Suppressor macrophage treated with lipopolysaccharide for 4 hours (primary cell): Measurements from ENCODE around the gene SLC6A20.

Experiments used
- DNase-seq: peaks from one replicate; pipeline ENCODE4 v3.0.0-alpha.2; 2020

Gene SLC6A20

DNA sequence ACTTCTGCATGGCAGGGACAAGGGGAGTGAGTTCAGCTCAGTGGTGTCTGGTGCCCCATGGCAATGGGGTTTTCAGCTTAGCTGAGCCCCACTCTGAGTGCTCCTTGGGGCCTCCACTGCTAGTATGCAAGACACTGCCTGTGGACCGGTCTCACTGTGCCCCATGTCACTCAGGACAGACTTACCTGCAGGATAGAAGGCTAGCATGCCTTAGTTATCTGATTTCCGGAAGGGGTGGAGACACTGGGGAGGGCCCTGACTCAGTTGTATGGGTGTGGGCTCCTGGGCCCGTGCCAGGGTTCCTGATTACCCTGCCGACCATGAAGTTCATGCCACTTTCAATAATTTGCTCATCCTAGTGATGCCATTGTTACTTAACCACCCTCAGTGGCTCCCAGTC, 4.3 kb upstream of the SLC6A20 start:
- no peak for DNase-seq

DNA sequence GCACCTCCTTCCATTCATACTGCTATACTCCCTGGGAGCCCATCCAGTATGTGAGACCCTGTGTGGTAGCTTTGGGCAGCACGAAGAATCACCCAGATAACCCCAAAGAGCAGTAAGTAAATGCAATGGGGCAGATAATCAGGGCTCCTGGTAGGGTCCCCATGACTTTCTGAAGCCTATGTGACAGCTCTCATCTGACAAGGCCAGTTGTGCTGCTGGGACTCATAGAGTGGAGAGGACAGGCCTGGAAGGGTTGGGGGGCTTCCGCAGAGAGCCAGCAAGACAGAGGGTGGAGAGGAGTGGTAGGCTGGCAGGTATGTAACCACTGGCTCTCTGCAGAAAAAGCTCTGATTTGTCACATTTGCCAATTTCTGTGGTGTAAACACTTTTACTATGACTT, 3.2 kb upstream of the SLC6A20 start:
- no peak for DNase-seq

DNA sequence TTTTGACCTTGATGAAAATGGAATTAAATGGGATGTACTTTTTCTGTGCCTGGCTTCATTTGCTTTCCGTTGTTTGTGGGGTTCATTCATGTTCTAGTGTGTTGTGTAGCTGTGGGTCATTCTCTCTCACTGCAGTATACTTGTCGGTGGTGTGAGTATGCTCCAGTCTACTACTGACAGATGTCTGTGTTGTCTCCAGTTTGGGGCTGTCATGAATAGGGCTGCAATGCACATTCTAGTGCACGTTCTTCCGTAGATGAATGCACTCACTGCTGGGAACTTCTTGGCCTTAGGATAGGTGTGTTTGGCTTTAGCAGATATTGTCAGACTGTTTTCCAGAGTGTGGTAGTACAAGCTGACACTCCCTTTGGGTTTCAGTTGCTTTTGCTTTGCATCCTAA, 1.7 kb upstream of the SLC6A20 start:
- no peak for DNase-seq

DNA sequence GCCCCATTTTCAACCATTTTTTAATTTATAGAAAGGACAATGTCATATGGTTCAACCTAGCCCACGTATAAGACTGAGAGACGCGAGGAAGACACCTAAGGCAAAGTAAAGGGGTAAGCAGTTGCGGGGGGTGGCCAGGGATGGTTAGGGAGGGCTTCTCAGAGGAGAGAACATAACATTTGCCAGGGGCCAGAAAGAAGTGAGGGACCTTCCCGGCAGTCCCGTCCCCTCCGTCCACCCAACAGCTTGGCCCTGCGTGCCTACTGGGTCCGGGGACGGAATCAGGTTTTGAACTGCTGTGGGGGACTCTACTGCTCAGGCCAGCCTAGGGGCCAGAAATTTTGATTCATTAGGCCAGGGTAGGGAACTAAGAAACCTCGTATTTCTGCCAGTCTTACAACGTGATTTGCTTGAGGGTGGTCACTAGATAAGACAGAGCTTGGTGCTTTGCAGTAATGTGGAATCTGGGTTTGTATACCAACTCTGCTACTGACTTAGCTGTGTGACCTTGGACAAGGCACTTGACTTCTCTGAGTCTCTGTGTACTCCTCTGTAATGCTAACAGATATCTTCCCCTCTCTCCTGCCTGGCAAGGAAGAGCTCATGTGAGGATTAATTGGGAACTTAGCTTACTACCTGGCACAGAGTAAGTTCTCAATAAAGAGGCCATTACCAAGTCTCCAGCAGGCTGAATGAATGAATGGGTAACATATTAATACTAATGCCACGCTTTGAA, 734 bp upstream of the SLC6A20 start:
- no peak for DNase-seq

DNA sequence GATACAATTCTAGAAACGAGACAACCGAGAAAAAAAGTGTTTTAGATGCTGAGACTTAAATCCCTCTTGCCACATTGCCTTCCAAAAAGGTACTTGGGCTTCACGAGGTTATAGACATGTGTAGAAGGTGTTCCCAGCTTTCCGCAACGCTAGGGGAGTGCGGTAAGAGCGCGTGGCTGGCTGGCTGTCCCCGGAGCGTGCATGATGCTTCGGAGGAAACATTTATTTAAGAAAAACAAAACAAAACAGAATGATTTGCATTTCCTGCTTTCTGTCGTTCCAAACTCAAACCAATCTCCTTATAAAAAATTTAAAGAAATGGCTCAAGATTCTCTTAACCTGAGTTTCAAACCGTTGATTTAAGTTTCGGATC, 841 bp downstream of the SLC6A20 start:
- DNase-seq, result no peak

DNA sequence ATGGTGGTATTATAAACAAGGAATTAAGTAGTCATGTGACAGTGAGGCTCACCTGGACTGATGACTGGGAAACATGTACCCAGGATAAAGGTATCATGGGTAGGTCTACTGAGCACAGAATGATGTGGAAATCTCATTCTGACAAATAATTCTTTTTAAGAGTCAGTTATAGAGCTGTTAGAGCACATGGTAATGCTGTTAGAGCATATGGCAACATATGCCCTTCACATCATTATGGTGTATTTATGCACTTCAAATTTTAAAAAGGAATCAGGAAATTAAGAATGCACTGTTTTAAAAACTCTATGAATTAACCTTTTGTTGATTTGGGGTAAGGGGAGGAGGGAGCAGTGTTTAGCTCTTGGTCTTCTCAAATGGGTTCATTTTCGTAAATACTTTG, 1.7 kb downstream of the SLC6A20 start:
- no peak for DNase-seq

DNA sequence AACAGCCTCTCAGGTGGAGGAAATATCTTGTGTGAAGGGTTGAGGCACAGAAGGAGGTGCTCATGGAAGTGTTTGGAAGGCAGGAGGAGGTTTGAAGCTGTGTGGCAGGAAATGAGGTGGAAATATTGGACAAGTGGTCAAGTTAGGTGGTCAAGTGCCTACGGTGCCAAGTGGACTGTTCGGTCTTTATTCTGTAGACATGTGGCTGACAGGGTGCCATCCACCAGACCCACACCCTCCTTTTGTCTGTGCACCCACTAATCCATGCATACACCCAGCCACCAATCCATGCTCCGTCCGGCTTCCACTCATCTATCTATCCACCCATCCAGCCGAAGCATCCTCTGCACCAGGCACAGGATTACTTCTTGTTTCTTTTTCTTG, 2.2 kb downstream of the SLC6A20 start:
- no peak for DNase-seq

DNA sequence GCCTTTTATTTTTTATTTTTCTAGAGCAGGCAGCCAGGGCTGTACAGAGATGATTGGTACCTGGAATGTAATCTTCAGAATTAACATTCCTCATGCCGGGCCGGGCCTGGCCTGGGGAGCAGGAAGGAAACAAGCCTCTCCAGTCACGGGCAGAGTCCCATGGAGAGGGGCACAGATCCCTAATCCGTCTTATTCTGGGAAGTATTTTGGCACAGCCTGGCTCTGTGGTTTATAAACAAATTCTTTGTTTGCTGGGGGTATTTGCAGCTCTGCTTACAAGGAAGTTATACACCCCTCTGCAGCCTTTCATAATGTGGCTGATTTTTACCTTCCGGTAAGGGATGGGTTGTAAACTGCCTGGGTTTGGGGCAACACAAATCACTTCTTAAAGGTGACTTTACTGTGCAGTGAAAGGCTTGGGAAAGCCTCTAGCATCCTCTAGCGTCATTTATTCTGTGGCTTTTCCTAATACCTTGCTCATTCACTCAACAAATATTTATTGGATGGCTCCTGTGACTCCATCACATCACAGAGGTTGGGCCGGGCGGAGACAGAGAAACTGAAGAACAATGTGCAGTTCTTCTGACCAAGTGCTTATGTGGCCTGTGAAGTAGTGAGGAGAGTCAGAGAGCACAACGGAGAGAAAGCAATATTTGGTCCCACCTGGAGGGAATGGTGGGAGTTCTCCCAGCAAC, 2.7 kb downstream of the SLC6A20 start:
- no peak for DNase-seq

DNA sequence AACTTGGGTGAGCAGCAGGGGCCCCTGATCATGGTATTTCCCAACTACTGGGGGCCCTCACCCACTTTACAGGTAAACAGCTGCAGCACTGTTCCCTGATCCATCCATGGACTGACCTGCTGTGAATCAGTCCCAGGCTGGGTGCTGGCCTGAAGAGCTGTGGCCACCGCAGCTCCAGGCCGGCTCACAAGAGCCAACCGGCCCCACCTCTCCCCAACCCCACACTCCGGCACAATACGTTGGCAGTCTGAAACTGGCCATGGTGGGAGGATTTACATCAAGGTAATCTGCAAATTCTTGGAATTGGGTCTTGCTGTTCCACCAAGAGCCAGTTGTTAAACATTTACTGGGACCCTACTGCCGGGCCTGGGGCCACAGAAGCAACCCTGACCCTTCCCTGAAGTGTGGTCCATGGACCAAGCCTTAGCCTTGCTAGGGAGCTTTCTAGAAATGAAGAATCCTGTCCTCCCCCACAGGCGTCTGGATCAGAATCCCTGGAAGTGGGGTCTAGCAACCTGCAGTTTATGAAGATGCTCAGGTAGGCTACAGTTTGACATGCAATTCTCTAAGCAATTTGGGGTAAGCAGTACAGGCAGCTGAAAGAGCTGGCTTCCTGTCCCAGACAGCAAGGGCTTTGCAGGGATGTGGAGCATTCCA, 3.7 kb downstream of the SLC6A20 start:
- DNase-seq, result no peak

DNA sequence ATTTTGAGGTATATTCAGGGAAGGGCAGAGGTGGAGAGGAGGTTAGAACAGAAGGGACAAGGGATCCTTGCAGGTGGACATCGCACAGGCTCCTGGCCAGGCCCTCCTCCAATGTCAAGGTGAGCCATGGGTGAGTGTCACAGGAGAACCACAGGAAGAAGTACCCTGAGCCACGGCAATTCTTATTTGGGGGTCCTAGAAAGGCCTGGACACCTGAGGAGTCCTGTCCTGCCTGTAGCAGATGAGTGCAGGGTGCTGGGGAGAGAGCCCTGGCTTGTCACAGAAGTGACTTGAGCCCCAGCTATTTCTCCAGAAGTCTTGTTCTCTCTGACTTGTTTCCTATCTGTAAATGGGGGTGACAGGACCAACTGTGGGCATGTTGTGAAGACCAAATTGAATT, 4.3 kb downstream of the SLC6A20 start:
- DNase-seq, result no peak

DNA sequence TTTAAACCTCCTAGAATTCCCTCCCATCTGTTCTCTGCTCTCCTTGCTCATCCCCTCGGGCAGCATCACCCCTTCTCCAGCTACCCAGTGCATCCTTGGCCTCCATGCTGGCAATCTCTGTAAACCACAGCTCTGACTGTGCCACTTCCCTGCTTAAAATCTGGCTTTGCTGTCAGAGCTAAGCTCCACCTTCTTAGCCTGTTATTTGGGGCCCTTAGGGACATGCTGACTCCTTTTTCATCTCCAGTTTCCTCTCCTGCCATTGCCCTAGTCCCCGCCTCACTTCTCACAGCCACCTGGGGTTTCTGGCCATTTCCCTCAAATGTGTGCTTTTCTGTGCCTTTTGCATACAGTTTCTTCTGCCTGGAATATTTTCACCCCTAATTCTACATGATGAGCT, 5.7 kb downstream of the SLC6A20 start:
- no peak for DNase-seq

DNA sequence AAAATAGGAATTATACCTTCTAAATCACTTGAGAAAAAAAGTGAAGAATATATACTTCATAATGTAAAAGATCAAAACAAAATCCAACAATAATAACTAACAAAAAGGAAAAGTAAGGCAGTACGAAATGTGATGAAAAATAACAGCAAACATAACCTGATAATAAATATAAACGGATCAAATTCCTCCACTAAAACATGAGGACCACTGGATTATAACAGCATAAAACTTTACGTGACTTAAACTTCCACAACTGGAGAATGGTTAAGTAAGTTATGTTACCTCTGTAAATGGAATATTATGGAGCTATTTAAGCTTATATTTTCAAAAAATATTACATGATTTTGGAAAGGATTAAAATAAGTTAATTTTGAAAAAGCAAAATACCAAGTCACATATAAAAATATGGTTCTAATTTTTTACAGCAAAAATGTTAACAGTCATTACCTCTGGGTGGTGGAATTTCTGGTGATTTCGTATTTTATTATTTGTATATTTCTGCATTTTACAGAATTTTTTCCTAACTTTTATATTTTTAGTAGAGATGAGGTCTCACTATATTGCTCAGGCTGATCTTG, 7.0 kb downstream of the SLC6A20 start:
- DNase-seq, result no peak

DNA sequence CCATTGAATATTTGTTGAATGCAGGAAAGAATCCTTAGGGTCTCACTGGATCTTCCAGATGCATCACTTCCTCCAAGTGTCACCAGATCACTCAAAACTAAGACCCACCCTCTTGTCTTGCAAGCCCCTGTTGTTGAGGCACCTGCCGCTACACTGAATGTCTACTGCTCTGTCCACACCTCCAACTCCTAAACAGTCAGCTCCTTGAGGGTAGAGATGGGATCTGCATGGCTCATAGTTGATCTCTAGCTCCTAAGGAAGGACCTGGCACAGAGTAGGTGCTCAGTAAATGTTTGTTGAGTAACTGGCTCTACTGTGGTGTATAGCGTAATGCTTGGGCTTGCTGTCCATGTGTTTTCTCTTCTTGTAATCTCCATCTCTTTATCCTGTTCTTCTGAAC, 8.8 kb downstream of the SLC6A20 start:
- no peak for DNase-seq

DNA sequence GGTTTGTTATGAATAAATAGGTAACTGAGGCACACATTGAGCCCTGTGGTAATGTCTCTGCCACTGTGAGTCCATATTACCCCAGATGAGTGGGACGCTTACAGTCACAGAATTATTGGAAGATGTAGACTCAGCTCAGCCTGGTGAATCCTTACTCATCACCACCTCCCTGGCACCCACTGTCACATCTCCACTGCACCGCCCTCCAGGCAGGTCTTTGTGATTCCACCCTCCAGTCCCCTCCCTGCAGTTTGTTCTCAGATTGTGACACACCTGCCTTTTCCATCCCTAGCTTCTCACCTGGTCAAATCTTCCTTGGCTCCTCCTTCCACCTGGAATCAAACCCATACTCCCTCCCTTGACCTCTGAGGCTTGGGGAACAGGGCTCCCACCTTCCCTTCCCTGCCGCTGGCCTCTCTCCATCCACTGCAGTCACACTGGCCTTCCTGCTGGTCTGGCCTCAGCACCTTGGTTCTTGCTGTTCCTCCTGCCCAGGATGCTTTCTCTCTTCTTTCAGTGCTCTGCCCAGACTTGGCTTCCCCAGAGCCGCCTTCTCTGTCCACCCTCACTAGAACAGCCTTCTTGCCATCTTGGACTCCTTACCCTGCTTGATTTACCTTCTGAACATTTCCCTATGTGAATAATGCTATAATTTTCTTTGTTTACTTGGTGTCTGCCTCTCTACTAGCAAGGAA, 9.4 kb downstream of the SLC6A20 start:
- DNase-seq, result no peak

DNA sequence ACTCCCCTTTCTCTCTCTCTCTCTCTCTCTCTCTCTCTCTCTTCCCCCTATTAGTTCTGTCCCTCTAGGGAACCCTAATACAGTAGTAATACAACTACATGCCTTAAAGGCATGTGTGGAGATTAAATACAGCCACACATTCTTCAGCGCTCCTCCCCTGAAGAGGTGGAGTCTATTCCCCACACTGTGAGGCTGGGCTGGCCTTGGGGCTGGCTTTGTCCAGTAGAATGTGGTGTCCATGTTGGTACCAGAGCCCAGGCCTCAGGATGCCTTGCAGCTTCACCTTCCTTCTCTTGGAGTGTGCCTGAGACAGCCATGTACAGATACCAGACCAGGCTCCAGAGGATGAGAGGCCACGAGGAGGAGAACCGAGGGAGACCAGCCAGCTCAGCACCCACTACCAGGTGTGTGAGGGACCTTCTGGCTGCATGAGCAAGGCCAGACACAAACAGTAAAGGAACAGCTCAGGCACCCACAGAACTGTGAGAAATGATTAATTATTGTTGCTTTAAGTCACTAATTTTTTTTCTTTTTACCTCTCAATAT, 10.7 kb downstream of the SLC6A20 start:
- no peak for DNase-seq

DNA sequence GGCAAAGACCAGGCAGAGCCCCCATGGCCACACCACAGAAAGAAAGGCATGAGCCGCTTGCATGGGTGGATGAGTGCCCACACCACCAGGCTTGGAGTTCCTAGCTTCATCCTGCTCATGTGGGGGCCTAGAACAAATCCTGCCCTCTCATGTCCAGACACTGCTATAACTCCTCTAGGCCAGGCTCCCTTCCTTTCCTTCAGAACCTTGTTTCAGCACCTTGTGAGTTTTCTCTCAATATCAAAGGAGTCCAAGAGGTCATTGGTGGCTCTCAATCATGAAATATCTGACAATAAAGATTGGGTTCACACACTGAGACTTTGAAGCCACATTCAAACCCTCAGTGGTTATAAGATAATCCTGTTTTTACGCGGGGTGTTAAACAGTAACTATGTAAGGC, 12.7 kb downstream of the SLC6A20 start:
- no peak for DNase-seq

DNA sequence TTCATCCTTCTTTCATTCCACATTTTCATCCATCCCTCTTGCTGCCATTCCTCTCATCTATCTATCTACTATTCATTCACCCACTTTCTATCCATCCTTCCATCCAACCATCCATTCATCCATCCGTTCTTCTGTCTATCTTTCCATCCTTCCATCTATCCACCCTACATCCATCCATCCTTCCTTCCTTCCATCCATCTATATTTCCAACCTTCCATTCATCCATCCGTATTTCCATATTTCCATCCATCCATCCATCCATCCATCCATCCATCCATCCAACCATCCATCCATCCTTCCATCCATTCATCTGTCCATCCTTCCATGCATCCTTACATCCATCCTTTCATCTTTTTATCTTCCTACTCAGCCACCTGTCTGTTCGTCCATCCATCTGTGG, 14.0 kb downstream of the SLC6A20 start:
- DNase-seq, result no peak

DNA sequence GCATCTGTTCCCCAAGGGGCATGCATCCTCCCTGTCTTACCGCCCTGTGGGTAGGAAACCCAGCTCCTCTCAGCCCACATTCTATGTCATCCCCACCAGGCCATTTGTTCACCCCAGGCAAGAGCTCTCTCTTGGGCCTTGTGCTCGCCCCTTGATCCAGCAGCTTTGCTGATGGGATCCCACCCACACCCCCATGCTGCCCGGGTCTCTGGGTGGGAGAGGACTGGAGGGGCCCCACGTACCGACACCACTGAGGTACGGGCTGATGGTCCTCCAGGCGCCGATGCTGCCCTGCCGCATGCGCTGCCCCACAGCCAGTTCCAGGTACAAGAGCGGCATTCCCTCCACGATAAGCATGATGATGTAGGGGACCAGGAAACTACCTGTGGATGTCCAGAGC, 14.5 kb downstream of the SLC6A20 start:
- no peak for DNase-seq

DNA sequence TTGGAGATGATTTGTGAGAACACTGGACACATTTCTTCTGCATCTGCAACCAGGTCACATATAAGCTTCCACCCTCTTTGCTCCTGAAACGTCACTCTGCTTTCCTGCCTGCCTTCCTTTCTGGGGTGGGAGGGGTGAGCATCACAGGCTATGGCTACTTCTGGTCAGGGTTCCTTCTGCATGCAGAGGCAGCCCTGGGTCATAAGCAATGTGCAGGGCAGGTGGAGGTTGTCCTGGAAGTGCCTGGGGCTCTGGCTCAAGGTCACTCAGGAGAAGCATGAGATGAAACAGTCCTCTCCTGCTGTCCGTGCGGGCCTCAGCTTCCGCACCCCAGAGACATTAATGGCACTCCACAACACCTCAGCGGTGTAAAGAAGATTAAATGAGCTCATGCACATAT, 15.1 kb downstream of the SLC6A20 start:
- no peak for DNase-seq

DNA sequence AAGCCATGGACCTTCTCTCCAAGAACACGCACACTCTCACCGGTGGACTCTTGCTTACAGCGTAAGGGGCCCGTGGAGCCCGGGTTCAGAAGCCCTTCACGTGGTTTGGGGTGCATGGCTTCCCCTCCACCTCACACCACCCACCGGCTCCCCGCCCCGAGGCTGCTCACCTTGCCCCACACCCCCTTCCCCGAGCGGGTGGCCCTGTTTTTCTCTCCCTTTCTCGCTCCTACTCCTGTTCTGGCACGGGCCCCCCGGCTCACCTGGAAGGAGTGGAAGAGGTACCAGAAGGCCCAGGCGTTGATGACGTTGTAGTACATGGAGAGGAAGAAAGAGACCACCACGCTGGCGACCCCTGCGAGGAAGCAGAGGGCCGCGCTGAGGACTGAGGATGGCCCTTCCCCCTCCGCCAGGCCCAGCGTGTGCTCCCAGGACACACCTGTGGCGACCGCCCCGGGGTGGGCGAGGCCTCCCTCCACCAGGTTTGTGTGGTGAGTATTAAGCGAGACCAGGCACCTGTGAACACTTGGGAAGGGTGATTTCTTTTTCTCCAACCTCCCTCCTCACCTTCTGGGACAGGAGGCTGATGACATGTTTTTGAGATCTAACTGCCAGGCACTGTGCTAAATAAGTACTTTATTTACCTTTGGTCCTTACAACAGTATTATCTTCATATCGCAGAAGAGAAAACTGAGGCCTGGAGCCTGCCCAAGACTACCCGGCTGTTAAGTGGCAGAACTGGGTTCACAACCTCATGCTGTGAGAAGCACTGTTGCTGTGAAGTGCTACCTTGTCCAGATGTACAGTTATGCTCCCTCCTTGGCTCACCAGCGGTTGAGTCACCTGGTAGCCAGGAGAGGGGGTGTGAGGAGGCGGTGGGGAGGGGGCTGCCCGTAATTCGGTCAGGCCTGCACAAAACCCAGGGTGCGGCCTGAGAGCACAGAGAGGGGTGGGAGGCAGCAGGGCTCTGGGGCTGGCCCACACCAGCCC, 16.3 kb downstream of the SLC6A20 start:
- DNase-seq, result no peak

DNA sequence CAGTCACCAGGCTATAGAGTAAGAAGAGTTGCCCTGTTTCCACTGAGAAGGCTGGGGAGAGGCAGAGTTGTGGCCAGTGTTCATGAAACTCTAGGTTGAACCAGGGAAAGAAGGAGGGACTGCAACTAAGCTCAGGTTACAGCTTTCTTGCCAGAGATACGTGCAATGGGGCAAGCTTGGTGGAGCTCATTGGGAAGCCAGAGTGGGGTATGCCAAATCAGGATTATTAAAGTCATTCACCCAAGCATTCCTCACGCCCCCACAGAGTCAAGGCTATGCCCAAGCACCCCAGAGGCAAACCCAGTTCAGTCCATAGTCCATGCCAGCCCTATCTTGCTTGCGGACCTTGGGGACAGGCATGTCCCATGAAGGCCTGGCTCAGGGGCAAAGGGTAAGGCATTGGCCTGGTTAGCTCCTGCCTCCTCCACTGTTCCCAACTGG, 17.6 kb downstream of the SLC6A20 start:
- DNase-seq, result no peak
